HepG2 (cell line): ENCODE data around the gene EDAR. TPM values are rescaled to one million over a fixed set of nuclear protein-coding genes. Genes with fewer than 3 reads are reported as not detected.

Experiments used
- ATAC-seq: fragments of 200-7000 bp; cut with Tn5 transposase; 3 replicates; pipeline ENCODE4 v1.9.1; 2020; ENCODE audit warnings: mild to moderate bottlenecking, moderate library complexity
- BruUV-seq: library from RNA; stranded (reverse); fragments of 400-500 nt; replicated peaks from 2 replicates; lab custom pipeline; 2021; lab: Mats Ljungman, UMichigan
- CTCF ChIA-PET: fragments of 300-600 bp; formaldehyde crosslinking; extraction: SDS; loops from one replicate; lab custom pipeline; 2021; ENCODE audit warnings: low total read pairs, inconsistent platforms, low intra/inter-chr PET ratio; lab: Yijun Ruan, JAX
- POLR2A ChIA-PET: fragments of 350-600 bp; sonication (Branson Sonifier 250); formaldehyde crosslinking; loops from one replicate; lab custom pipeline; 2020; ENCODE audit warnings: antibody characterized with exemption, inconsistent platforms; lab: Yijun Ruan, JAX
- DNase-seq: peaks from one replicate; pipeline ENCODE4 v3.0.0-alpha.2; 2015; ENCODE audit warnings: low spot score
- FAIRE-seq: peaks from 3 replicates; lab custom pipeline; 2011; peaks lifted over from hg19 to GRCh38; lab: Jason Lieb, UNC
- H2AFZ ChIP-seq: one replicate; pipeline ENCODE4 v1.6.1; 2011; ENCODE audit warnings: low read length, inconsistent platforms
- H3K27ac ChIP-seq: fragments of 300-600 bp; 3 replicates; pipeline ENCODE4 v1.8.0; 2011; ENCODE audit warnings: mixed run types, mild to moderate bottlenecking, mixed read lengths, low read length, inconsistent platforms; ENCODE audit not compliant: insufficient read depth; ENCODE audit errors: extremely low read length
- H3K27me3 ChIP-seq, 2 experiments: fragments of 200-600 bp in 1 of 2; 2 replicates in 1 of 2; 3 replicates in 1 of 2; pipeline versions ENCODE4 v1.6.0 to v1.8.0; 2011; ENCODE audit warnings: low read length in 2 of 2, mild to moderate bottlenecking in 2 of 2, moderate library complexity in 2 of 2, inconsistent platforms in 1 of 2; ENCODE audit not compliant: insufficient read depth in 2 of 2, control insufficient read depth in 1 of 2
- H3K36me3 ChIP-seq, 2 experiments: fragments of 200-600 bp in 1 of 2; replicated peaks in 1 of 2; 2 replicates in 1 of 2; 3 replicates in 1 of 2; pipeline versions ENCODE4 v1.5.1 to v1.8.0; 2011; ENCODE audit warnings: low read length in 2 of 2, inconsistent platforms in 1 of 2; ENCODE audit not compliant: insufficient read depth in 2 of 2, control insufficient read depth in 1 of 2
- H3K4me1 ChIP-seq: 2 replicates; pipeline ENCODE4 v1.5.1; 2012; ENCODE audit warnings: low read length, inconsistent platforms; ENCODE audit not compliant: insufficient read depth
- H3K4me2 ChIP-seq: 2 replicates; pipeline ENCODE4 v1.6.0; 2011; ENCODE audit warnings: low read depth, low read length, inconsistent platforms
- H3K4me3 ChIP-seq, 3 experiments: fragments of 200-600 bp in 1 of 3; sonication (generic), shearing (Covaris generic) in 1 of 3; replicated peaks in 1 of 3; 2 replicates each; pipeline ENCODE4 v1.5.1; 2011 to 2016; ENCODE audit warnings: low read length in 3 of 3, inconsistent platforms in 2 of 3, low read depth in 2 of 3, mild to moderate bottlenecking in 2 of 3, control low read depth in 1 of 3, mixed read lengths in 1 of 3; ENCODE audit not compliant: insufficient read depth in 1 of 3
- H3K79me2 ChIP-seq: one replicate; pipeline ENCODE4 v1.6.1; 2011; ENCODE audit warnings: low read length, inconsistent platforms; ENCODE audit not compliant: insufficient read depth
- H3K9ac ChIP-seq: 2 replicates; pipeline ENCODE4 v1.6.0; 2011; ENCODE audit warnings: mild to moderate bottlenecking, low read depth, low read length, inconsistent platforms; ENCODE audit not compliant: insufficient read depth
- H3K9me3 ChIP-seq: 2 replicates; pipeline ENCODE4 v1.5.1; 2012; ENCODE audit warnings: mild to moderate bottlenecking, low read length
- H4K20me1 ChIP-seq: 2 replicates; pipeline ENCODE4 v1.6.0; 2011; ENCODE audit warnings: inconsistent platforms, mild to moderate bottlenecking, low read length, moderate library complexity; ENCODE audit not compliant: insufficient read depth
- GATA4 ChIP-seq: sonication (generic); IDR thresholded peaks from 2 replicates; pipeline ENCODE4 v1.6.1; 2016; ENCODE audit warnings: antibody characterized with exemption, low read depth, borderline replicate concordance
- IKZF4 ChIP-seq: sonication (generic); formaldehyde crosslinking; IDR thresholded peaks from 2 replicates; pipeline ENCODE4 v1.5.1; 2020; ENCODE audit warnings: borderline replicate concordance, mild to moderate bottlenecking, low read depth, missing genetic modification reagents; ENCODE audit errors: not compliant biosample characterization
- IRF2 ChIP-seq: IDR thresholded peaks from 2 replicates; pipeline ENCODE4 v1.6.1; 2018; ENCODE audit warnings: missing genetic modification reagents, missing compliant biosample characterization
- JUND ChIP-seq: sonication (generic); formaldehyde crosslinking; IDR thresholded peaks from 2 replicates; pipeline ENCODE4 v1.8.0; 2022; ENCODE audit warnings: mild to moderate bottlenecking, missing genetic modification reagents
- TEAD2 ChIP-seq: sonication (generic); formaldehyde crosslinking; IDR thresholded peaks from 2 replicates; pipeline ENCODE4 v1.9.0; 2021; ENCODE audit warnings: missing genetic modification reagents
- WGBS: methylation state at CpG from one replicate; pipeline ENCODE4 v1.1.6; 2017; ENCODE audit warnings: low lambda C conversion rate; 5-methylcytosine and 5-hydroxymethylcytosine counted together
- in situ Hi-C: cut with HindIII; loops from 2 replicates; pipeline ENCODE4 v1.10.0; 2017; ENCODE audit warnings: low pct_unique_long_range_greater_than_20kb; ENCODE audit not compliant: extremely low pct_ligation_motif_present
- intact Hi-C: fragments of 100-400 bp; cut with micrococcal nuclease; formaldehyde crosslinking; loops from one replicate; pipeline ENCODE4 v1.10.0; 2022; ENCODE audit not compliant: unreplicated experiment
- polyA plus RNA-seq, 8 experiments: library from polyadenylated mRNA; depleted of rRNA in 3 of 8; stranded (reverse) in 7 of 8; unstranded in 1 of 8; fragments of >200 nt; fragmentation: Illumina TruSeq in 4 of 8; extraction: Trizol in 4 of 8; gene quantifications; 2 replicates each; pipeline versions ENCODE4 v1.2.1 to v1.2.3, GENCODE V29; 2011 to 2016; ENCODE audit warnings: low read depth in 4 of 8, missing spikeins in 1 of 8, mixed read lengths in 1 of 8; ENCODE audit not compliant: insufficient read depth in 1 of 8
- total RNA-seq, 5 experiments: library from RNA; depleted of rRNA; stranded (reverse); fragments of >200 nt; fragmentation: Illumina TruSeq; extraction: Trizol; gene quantifications; 2 replicates each; pipeline ENCODE4 v1.2.3, GENCODE V29; 2016; ENCODE audit warnings: low read depth in 1 of 5
- TF ChIP-seq, protein P1 (sequence below): sonication (generic); formaldehyde crosslinking; IDR thresholded peaks from 2 replicates; pipeline ENCODE4 v1.4.0; 2020; ENCODE audit warnings: low read depth, mild to moderate bottlenecking, missing genetic modification reagents
- TF ChIP-seq, protein P2 (sequence below): sonication (generic); formaldehyde crosslinking; IDR thresholded peaks from 2 replicates; pipeline ENCODE4 v1.4.0; 2020; ENCODE audit warnings: missing genetic modification reagents, mild to moderate bottlenecking, borderline replicate concordance
- TF ChIP-seq, protein P3 (sequence below): sonication (generic); formaldehyde crosslinking; IDR thresholded peaks from 2 replicates; pipeline ENCODE4 v1.4.0; 2020; ENCODE audit warnings: missing genetic modification reagents
- TF ChIP-seq, protein P4 (sequence below): sonication (generic); formaldehyde crosslinking; IDR thresholded peaks from 2 replicates; pipeline ENCODE4 v1.9.0; 2021; ENCODE audit warnings: missing genetic modification reagents, mild to moderate bottlenecking, borderline replicate concordance

Gene EDAR
- total and polyA plus RNA-seq, 2 of the 13 experiments (the other 11 are each of a cell fraction or from before 2014, with no cell fraction given): not detected

DNA sequence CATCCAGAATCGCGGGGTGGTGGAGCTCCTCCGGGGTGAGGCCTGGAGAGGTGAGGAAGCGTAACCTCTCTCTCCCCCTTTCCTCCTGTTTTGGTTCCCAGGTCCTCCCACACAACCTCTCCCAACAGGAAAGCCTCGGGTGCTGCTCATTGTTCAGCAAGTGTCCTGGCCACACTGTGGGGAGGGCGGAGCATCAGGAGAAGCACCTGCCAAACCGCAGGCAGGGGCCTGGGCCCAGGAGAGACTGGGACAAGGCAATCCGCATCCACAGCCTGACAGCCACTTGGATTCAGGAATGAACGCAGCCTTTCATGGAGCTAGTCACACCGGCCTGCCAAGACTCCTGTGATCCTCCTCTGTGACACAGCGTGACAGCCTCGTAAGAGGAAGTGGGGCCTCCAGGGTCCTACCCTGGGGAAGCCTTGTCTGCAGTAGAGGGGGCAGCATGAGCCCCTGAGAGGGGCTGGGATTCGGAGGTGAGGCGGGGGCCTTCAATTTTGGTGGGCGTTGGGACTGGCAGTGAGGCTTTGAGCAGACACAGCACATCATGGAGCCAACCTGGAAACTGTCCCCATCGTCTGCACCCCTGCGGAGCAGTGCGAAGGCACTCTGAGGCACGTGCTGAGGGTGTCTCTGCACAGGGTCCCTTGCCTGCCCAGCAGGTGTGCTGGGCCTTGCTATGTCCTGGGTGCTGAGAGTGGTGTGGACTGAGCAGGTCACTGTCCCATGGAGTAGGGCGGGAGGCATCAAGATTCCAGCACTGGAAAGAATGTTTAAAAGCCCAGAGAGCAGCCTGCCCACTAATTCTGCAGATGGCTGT is 62.2 kb downstream of the EDAR start:
- intact Hi-C loops: no loop called here
- Histone ChIP-seq H3K36me3 (no peaks in the 10 kb centered on the region), H3K4me1 (0 out of 2 replicates have a peak, but pooled peaks cover 6% of the 10 kb centered on the region), H3K27me3 (peaks cover 4 to 65% of the 10 kb centered on the region in 2 experiments; a peak in 4 of 5 replicates), H3K9me3 (no peaks in the 10 kb centered on the region), H3K27ac (no peak overlapping the region), H3K4me3 (no peak overlapping the region), H3K79me2 (no peaks in the 10 kb centered on the region), H3K4me2 (no peak overlapping the region), H3K9ac (no peak overlapping the region), H4K20me1 (no peaks in the 10 kb centered on the region), H2AFZ (no peak overlapping the region)
- ATAC-seq (no peak), FAIRE-seq (no peak), DNase-seq (no peak)
- WGBS: 48% methylated on average over 10 of the region's 20 CpGs
- ChIA-PET CTCF (interaction anchor here (0.9 kb wide), 1 partner anchor 43 kb away, joined by 3 read pairs; no protein-coding TSS in a partner anchor), POLR2A (no interaction called here)
- BruUV-seq: no TSS peak
- in situ Hi-C loops: loop anchor here (5.0 kb wide), 1 partner anchor 61 kb away; the partner anchor contains the start of gene EDAR
- TF ChIP-seq JUND (CRISPR knock-in tag) (no peak), IKZF4 (CRISPR knock-in tag) (no peak), GATA4 (no peak), IRF2 (CRISPR knock-in tag) (no peak), TEAD2 (CRISPR knock-in tag) (no peak)
- TF ChIP-seq, protein P1, sequence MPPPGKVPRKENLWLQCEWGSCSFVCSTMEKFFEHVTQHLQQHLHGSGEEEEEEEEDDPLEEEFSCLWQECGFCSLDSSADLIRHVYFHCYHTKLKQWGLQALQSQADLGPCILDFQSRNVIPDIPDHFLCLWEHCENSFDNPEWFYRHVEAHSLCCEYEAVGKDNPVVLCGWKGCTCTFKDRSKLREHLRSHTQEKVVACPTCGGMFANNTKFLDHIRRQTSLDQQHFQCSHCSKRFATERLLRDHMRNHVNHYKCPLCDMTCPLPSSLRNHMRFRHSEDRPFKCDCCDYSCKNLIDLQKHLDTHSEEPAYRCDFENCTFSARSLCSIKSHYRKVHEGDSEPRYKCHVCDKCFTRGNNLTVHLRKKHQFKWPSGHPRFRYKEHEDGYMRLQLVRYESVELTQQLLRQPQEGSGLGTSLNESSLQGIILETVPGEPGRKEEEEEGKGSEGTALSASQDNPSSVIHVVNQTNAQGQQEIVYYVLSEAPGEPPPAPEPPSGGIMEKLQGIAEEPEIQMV (CRISPR knock-in tag): no peak
- TF ChIP-seq, protein P2, sequence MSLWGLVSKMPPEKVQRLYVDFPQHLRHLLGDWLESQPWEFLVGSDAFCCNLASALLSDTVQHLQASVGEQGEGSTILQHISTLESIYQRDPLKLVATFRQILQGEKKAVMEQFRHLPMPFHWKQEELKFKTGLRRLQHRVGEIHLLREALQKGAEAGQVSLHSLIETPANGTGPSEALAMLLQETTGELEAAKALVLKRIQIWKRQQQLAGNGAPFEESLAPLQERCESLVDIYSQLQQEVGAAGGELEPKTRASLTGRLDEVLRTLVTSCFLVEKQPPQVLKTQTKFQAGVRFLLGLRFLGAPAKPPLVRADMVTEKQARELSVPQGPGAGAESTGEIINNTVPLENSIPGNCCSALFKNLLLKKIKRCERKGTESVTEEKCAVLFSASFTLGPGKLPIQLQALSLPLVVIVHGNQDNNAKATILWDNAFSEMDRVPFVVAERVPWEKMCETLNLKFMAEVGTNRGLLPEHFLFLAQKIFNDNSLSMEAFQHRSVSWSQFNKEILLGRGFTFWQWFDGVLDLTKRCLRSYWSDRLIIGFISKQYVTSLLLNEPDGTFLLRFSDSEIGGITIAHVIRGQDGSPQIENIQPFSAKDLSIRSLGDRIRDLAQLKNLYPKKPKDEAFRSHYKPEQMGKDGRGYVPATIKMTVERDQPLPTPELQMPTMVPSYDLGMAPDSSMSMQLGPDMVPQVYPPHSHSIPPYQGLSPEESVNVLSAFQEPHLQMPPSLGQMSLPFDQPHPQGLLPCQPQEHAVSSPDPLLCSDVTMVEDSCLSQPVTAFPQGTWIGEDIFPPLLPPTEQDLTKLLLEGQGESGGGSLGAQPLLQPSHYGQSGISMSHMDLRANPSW (CRISPR knock-in tag): no peak
- TF ChIP-seq, protein P3, sequence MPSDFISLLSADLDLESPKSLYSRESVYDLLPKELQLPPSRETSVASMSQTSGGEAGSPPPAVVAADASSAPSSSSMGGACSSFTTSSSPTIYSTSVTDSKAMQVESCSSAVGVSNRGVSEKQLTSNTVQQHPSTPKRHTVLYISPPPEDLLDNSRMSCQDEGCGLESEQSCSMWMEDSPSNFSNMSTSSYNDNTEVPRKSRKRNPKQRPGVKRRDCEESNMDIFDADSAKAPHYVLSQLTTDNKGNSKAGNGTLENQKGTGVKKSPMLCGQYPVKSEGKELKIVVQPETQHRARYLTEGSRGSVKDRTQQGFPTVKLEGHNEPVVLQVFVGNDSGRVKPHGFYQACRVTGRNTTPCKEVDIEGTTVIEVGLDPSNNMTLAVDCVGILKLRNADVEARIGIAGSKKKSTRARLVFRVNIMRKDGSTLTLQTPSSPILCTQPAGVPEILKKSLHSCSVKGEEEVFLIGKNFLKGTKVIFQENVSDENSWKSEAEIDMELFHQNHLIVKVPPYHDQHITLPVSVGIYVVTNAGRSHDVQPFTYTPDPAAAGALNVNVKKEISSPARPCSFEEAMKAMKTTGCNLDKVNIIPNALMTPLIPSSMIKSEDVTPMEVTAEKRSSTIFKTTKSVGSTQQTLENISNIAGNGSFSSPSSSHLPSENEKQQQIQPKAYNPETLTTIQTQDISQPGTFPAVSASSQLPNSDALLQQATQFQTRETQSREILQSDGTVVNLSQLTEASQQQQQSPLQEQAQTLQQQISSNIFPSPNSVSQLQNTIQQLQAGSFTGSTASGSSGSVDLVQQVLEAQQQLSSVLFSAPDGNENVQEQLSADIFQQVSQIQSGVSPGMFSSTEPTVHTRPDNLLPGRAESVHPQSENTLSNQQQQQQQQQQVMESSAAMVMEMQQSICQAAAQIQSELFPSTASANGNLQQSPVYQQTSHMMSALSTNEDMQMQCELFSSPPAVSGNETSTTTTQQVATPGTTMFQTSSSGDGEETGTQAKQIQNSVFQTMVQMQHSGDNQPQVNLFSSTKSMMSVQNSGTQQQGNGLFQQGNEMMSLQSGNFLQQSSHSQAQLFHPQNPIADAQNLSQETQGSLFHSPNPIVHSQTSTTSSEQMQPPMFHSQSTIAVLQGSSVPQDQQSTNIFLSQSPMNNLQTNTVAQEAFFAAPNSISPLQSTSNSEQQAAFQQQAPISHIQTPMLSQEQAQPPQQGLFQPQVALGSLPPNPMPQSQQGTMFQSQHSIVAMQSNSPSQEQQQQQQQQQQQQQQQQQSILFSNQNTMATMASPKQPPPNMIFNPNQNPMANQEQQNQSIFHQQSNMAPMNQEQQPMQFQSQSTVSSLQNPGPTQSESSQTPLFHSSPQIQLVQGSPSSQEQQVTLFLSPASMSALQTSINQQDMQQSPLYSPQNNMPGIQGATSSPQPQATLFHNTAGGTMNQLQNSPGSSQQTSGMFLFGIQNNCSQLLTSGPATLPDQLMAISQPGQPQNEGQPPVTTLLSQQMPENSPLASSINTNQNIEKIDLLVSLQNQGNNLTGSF (CRISPR knock-in tag): no peak
- TF ChIP-seq, protein P4, sequence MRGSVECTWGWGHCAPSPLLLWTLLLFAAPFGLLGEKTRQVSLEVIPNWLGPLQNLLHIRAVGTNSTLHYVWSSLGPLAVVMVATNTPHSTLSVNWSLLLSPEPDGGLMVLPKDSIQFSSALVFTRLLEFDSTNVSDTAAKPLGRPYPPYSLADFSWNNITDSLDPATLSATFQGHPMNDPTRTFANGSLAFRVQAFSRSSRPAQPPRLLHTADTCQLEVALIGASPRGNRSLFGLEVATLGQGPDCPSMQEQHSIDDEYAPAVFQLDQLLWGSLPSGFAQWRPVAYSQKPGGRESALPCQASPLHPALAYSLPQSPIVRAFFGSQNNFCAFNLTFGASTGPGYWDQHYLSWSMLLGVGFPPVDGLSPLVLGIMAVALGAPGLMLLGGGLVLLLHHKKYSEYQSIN (CRISPR knock-in tag): no peak
